ENCODE results near the gene HOXC9.
"Not testable (repeated sequence)": the region's sequence is repeated elsewhere in the genome, so short reads cannot be mapped to it uniquely, and the experiment has no call there.

HOXC9 gene

GRCh38 chr12:54030889-54031471, 31.0 kb downstream of the HOXC9 start:
- DNase-seq = no peak

- DNase-seq = no peak
These were observed 31.5 kb downstream of the HOXC9 start for GRCh38 chr12:54031480-54031879.

GRCh38 chr12:54032086-54032619, 32.2 kb downstream of the HOXC9 start:
- no peak for DNase-seq

- peak; percentile 91 for DNase-seq
These were observed 32.7 kb downstream of the HOXC9 start, which contains the start of gene HOXC5 for GRCh38 chr12:54032627-54033100. Gene HOXC5, plus strand, starts transcription at chr12:54033050. Its CDS starts 73 bp downstream, at chr12:54033123.

- DNase-seq = peak; percentile 40
These were observed 33.4 kb downstream of the HOXC9 start for GRCh38 chr12:54033106-54033979.

GRCh38 chr12:54033980-54034784, 34.2 kb downstream of the HOXC9 start:
- no peak for DNase-seq

- no peak for DNase-seq
These were observed 34.9 kb downstream of the HOXC9 start for GRCh38 chr12:54034785-54035310.

GRCh38 chr12:54035568-54036264, 35.8 kb downstream of the HOXC9 start:
- no peak for DNase-seq

- DNase-seq = no peak
These were observed 36.8 kb downstream of the HOXC9 start for GRCh38 chr12:54036620-54037359.

GRCh38 chr12:54037360-54038283, 37.7 kb downstream of the HOXC9 start:
- no peak for DNase-seq

- no peak for DNase-seq
These were observed 38.4 kb downstream of the HOXC9 start for GRCh38 chr12:54038284-54038870.

GRCh38 chr12:54038871-54039414, 39.0 kb downstream of the HOXC9 start:
- no peak for DNase-seq

GRCh38 chr12:54039417-54040147, 39.6 kb downstream of the HOXC9 start:
- DNase-seq = no peak

GRCh38 chr12:54040148-54040494, 40.2 kb downstream of the HOXC9 start:
- DNase-seq = no peak

GRCh38 chr12:54040648-54041047, 40.7 kb downstream of the HOXC9 start:
- DNase-seq = no peak

- DNase-seq = no peak
These were observed 41.2 kb downstream of the HOXC9 start for GRCh38 chr12:54041097-54041690.

GRCh38 chr12:54042033-54042432, 42.1 kb downstream of the HOXC9 start:
- not testable (repeated sequence) for DNase-seq

All from NCI-H2171 (cell line).